GM19467 (cell line): ENCODE data around the gene JARID2.

Experiments
- ATAC-seq: cut with Tn5 transposase; IDR thresholded peaks from one replicate; pipeline ENCODE4 v1.9.1; 2021; ENCODE audit warnings: mild to moderate bottlenecking, moderate library complexity; ENCODE audit not compliant: unreplicated experiment

JARID2 gene

GRCh38 chr6:15391500-15391899, 145.6 kb downstream of the JARID2 start:
- no peak for ATAC-seq

DNA sequence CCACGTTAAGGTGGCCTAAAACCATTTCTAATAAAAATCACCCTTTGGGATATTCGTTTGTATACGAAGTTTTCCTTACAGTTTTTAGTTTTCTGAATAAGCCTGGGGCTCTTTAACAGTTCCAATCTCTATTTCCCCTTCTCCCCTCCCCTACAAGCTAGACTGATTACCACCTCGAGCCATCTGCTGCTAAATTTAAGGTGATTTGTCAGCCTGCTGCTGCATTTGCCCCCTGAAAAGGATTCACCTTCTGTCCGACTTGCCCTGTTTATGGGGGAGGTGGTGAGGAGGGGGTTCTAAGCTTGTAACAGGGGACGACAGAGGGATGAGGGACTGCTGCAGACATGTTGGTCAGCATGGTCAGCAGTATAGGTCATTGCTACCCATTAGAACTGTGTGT, 146.3 kb downstream of the JARID2 start:
- no peak for ATAC-seq

DNA sequence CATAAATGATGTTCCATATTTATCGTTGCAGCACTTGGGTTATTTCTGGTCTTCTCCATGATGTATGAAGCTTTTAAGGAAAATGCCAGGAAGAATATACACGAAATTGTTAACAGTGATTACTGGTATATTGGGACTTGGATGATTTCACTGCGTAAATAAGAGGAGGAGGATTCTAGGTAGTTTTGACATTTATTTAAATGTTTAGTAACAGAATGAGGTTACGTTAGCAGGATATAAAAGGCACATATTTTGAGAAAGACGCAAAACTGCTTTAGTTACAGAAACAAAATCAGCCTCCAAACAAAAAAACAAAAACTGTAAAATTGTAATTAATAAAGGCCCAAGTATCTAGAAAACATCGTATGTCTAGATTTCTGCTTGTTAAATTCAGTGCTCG, 147.7 kb downstream of the JARID2 start:
- no peak for ATAC-seq

- no peak for ATAC-seq
These were observed 149.2 kb downstream of the JARID2 start for GRCh38 chr6:15395087-15395486.

DNA sequence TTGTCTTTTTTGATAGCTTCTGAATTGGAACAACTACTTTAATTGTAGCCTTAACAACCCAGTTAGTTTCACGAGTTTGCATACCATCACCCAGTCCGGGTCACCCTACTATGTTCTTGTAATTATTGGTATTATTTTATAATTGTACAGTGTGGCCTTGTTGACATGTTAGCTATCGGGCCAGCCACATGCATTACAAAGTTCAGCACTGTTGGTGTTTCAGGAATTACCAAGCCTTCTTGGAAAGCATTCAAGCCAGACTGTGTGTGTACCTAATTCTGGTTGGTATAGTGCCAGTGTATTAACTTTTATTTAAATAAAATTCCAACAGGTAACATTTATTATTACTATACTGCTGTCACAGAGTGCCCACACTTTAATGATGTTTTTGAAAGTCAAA, 150.9 kb downstream of the JARID2 start:
- ATAC-seq: no peak

DNA sequence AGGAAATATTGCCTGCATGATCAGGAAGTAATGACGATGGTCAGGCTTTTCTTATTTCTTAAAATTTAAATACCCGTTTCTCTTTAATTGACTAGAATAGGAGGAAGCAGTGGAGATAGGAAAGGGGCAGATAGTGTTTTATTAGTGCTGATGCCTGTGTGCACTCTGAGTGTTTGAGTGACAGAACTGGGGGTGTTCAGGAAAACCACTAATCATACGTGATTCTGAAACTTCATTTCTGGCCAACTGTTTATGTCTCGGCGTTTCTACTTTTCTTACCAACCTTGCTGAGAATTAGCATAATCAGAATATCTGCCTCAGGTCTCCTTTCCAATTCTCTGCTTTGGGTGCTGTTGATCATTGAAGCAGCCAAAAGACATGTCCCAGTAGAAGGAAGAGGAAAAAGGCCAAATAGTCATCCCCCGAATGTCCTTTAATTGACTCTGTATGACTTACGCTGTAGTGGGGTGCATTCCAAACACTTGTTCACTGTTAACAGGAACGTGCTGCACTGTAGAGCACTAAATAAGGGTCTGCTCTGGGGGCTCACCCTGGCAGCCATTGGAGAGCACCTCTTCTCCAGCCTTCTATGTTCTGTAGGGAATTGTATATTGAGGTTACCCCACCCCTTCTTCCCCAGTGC, 152.9 kb downstream of the JARID2 start:
- ATAC-seq: no peak

GRCh38 chr6:15399641-15400470, 154.0 kb downstream of the JARID2 start:
- no peak for ATAC-seq

DNA sequence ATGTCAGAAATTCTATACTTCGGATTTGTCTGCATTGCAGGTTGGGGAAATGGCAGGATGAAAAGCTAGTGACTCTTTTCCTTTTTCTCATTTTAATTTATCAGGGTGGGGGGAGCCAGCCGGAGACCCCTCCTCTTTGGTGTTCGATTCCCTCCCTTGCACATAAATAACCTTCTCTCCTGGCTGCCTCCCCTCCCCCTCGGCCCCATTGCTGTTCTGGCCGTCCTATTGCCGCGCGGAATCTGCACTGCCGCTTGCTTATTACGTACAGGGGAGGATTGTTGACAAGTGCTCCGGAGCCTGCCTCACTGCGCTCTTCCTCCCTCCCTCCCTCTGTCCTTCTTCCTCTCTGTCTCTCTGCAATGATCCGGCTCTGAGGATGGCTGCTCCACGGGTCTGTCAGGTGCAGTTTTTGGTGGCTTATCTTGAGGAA, 154.7 kb downstream of the JARID2 start:
- no peak for ATAC-seq

GRCh38 chr6:15401120-15401519, 155.3 kb downstream of the JARID2 start:
- ATAC-seq: no peak

GRCh38 chr6:15401769-15402250, 155.9 kb downstream of the JARID2 start:
- ATAC-seq: no peak

GRCh38 chr6:15402406-15403045, 156.7 kb downstream of the JARID2 start:
- ATAC-seq: no peak

- no peak for ATAC-seq
These were observed 157.4 kb downstream of the JARID2 start for GRCh38 chr6:15403094-15403755.

DNA sequence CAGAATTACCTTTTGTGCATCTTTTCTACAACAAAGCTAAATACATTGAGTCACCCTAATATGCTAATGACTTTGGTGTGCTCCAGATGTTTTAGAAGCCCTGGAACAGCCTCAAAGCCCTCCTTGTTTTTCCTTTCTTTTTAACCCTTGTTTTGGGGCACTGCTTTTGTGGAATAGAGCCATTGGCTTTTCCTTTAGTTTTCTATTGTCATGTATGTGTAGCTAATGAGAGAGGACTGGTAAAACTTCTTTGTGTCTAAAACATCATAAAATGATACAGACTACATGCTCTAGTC, 158.8 kb downstream of the JARID2 start:
- no peak for ATAC-seq

DNA sequence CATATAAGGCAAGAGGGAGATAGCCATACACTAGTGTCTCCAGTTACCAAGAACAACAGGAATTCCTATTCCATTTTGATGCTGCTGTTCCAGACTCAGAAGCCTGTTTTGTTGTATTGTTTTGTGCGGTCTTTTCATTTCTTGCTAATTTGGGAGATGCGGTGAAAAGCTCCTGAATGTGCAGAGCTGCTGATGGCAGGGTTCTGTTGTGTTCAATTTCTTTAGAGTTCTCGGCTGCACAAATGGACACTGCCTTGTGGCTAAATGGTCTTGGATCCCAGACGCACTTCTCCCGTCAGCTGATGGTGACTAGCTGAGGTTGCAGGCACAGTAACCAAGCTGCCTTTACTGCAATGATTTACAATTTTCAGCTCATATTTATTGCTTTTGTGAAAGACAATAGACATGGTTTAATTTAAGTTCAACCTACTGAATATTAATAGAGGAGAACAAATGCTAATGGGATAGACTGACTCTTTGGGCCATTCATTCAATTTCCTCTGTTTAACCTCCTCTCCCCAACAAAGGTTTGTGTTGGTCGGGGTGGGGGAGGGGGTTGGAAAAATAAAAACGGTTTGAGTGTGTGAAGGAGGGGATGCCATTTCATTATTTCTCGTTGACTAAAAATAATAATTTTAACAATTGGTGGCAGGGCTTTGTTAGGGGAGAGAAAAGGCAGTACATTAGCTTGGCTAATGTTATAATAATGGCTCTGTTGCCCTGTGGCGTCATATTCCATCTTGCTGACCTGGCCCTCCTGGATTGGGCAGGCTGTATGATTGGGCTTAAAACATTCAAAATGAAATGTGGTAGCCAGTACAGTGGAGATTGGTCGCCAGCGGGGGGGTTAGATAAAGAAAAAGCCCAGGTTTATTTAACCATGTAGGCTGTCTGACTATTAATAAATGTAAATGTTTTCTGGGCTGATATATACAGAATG, 159.5 kb downstream of the JARID2 start:
- no peak for ATAC-seq

DNA sequence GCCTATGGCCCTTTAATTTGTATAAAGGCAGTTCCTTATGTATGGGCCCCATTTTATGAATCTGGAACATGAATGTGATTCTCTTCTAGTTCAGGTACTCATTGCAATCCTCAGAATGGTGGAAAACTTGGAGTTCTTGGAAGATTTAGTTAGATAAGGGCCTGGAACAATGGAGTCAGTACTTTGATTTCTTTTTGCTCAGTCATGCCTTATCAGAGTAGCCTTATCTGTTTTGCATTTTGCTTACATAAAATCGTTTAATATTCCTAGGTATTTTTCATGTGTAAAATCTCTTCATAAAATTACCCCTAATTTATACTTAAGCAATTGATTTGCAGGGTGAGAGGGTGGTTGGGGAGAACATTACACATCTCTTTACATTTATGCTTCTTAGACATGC, 160.6 kb downstream of the JARID2 start:
- no peak for ATAC-seq

GRCh38 chr6:15408008-15408407, 162.1 kb downstream of the JARID2 start:
- ATAC-seq: no peak

DNA sequence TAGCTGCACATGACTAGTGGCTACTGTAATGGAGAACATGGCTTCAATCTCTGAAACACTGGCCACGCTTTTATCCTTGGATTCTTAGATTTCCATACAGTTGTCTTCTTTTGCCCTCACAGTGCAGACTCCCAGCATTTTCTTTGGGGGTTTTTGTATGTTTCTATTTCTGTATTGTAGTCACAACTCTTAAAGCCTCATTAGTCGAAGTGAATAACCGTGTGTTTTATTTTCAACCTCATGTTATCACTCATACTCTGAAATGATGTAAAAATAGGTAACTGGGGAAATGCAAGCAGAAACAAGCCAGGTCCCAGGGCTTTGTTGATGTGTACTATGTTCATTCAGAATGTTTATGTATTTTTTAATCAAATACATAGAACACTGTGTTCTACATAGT, 162.9 kb downstream of the JARID2 start:
- no peak for ATAC-seq

GRCh38 chr6:15409301-15410125, 163.6 kb downstream of the JARID2 start:
- no peak for ATAC-seq

- ATAC-seq: no peak
These were observed 164.2 kb downstream of the JARID2 start for GRCh38 chr6:15410126-15410391.

DNA sequence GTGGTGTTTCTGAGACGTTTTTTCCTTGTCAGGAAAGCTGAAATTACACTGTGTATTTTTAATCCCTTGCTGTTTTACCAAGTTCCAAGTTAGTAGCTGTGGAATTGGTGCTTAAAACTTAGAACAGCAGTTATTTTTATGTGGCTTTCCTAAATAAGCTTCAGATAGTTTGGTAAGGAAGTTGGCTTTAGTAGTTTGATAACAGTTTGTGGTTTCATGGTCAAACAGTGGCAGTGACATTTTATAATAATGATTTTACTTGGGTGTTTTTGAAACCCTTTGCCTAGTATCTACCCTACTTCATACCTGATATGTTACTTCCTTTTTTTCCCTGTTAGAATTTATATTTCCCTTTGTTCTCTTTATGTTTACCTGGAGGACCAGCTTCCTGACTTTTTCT, 164.9 kb downstream of the JARID2 start:
- ATAC-seq: no peak
